Choroid plexus epithelial cell (primary cell): ENCODE results near the gene HPX.
A peak's percentile ranks its signal among the peaks of the same experiment; 100 is the strongest.

Source experiments
- DNase-seq: peaks from one replicate; pipeline ENCODE4 v3.0.0-alpha.2; 2010; ENCODE audit warnings: low read depth
- H3K4me3 ChIP-seq: 2 replicates; pipeline ENCODE4 v1.5.1; 2011; ENCODE audit warnings: low read depth, mild to moderate bottlenecking, control low read depth, low read length, moderate library complexity
- TF ChIP-seq, protein P1 (sequence below): conservative IDR thresholded peaks from 2 replicates; pipeline ENCODE4 v1.5.1; 2011; ENCODE audit warnings: low read depth, mild to moderate bottlenecking, control low read depth, inconsistent platforms, low read length, moderate library complexity

HPX gene

DNA sequence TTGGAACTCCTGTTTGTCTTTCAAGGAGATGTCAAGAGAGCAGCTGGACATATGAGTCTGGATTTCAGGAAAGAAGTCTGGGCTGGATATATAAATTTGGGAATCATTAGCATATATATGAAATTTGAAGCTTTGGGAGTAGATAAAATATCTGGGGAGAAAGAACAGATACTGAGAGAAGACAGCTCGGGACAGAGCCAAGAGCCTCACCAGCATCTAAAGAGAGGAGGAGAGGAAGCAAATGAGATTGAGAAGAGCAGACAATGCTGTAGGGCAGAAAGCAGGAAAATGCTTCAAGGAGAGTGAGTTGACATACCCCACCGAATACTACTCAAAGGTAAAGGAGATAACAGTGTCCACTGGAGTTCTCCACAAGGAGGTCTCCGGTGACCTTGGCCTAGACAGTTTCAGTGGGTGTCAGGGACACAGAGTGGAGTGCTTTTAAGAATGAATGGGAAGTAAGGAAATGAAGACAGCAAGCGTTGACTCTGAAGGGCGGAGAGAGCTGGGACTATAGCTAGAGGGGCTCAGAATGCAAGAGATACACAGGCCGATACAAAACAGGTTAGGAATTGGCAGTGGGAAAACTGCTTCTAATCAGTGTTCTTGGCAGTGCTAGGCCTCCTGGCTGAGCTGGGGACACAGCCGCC lies 22.8 kb downstream of the HPX start:
- peak overlapping the region; percentile 83 for H3K4me3 ChIP-seq
- TF ChIP-seq, protein P1, sequence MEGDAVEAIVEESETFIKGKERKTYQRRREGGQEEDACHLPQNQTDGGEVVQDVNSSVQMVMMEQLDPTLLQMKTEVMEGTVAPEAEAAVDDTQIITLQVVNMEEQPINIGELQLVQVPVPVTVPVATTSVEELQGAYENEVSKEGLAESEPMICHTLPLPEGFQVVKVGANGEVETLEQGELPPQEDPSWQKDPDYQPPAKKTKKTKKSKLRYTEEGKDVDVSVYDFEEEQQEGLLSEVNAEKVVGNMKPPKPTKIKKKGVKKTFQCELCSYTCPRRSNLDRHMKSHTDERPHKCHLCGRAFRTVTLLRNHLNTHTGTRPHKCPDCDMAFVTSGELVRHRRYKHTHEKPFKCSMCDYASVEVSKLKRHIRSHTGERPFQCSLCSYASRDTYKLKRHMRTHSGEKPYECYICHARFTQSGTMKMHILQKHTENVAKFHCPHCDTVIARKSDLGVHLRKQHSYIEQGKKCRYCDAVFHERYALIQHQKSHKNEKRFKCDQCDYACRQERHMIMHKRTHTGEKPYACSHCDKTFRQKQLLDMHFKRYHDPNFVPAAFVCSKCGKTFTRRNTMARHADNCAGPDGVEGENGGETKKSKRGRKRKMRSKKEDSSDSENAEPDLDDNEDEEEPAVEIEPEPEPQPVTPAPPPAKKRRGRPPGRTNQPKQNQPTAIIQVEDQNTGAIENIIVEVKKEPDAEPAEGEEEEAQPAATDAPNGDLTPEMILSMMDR, result no peak
- DNase-seq, result peak; percentile 11

DNA sequence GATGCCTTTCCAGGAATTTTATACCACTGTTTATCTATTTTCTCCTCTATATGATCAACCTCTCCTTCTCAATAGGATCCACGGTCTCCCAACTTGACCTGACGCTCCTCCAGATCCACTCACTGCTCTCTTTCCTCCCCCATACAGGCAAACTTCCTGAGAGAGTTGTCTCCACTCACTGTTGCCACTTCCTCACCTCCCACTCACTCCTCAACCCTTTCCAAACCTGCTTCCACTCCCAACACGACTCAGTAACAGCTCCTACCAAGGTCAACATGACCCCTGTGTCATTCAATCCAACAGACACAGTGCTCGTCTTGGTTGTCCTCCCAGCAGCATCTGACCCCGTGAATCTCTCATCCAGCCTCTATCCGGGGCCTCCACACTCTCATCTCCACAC lies 25.0 kb downstream of the HPX start:
- no peak for DNase-seq
- TF ChIP-seq, protein P1, result no peak
- no peak overlapping the region for H3K4me3 ChIP-seq

DNA sequence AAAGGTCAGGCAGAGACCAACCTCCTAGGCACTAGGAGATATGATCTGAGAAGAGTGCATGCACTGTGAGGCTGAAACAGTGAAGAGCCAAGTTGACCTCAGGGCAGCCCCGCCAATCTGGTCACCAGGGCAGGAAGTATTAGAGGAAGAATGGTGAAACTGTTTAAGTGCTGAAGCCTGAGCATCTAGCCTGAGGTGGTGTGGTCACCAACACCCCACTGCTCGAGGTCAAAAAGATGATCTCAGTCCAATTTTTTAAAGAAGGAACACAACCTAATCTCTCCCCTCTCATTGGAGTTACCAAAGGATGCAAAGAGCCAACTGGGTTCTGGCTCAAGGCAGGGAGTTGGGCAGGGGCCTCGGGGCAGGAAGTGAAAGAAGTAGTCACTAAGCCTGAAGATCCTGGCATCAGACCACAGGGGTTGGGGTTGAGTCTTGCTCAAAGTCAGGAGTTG lies 25.9 kb downstream of the HPX start:
- no peak overlapping the region for H3K4me3 ChIP-seq
- no peak for DNase-seq
- TF ChIP-seq, protein P1, result no peak

DNA sequence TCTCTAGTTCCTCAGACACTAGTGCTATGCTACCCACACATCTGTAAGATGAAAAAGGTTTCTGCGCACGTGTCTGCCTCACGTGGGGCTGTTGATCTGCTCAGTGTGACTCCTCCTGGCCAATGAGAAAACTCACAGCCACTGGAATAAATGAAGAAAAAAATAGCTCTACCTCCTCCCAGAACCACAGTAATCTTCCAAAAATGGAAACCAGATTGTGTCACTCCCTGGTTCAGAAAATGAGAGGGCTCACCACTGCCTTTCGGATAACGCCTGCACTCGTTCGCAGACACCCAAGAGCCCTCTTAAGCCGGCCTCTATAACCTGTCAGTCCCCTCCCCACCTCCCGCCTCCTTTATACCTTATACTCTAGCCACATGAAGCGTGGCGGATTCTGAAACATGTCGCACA lies 27.0 kb downstream of the HPX start:
- DNase-seq, result no peak
- TF ChIP-seq, protein P1, result no peak
- H3K4me3 ChIP-seq, result no peak overlapping the region

DNA sequence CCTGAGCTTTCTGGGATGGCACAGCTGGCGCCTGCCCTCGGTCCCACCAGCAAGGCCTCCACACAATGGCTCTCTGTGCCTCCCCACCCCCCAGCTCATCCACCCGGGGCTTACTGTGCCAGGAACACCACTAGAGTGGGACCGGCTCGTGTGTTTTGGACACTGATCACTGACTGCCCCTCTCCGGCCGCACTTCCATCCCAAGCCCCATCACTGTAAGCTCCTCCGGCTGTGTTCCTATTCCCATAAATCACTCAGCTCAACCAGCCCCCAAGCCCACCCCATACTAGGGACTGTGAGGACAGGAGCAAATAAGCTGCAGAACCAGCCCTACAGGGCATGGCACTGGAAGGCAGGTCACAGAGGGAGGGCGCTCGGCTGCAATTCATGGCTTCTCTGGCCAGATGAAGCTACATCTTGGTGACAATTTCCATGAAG lies 29.2 kb downstream of the HPX start:
- TF ChIP-seq, protein P1, result no peak
- H3K4me3 ChIP-seq, result no peak overlapping the region

DNA sequence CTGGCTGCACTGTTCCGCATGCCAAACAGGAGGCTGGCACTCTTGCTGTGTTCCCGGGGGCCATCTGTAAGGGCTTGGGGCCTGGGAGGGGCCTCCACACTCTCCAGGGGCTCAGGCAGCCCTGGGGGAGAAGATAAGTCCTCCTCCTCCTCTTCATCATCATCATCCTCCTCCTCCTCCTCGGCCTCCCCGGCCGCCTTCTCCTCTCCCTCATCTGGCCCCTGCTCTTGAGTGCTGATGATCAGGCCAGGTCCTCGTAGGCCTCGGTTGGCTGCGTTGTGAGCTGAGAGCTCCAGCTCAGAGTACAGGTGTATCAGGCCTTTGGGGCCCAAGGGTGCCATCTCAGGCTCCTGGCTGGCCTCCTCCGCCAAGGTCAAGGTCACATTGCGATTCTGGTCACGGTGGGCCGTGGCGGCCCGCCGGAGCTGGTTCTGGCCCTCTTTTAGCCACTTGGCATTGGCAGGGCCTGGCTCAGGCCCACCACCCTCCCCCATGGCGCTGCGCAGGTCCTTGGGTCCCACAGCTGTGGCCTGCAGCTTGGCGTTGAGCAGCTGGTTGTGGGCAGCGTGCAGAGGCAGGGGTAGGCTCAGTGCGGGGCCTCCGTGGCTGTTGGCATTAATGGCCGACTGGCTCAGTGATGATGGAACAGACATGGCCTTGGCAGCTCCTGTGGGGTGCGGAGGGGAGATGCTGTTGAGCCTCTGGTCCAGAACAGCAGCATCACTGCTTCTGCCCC lies 29.9 kb downstream of the HPX start:
- TF ChIP-seq, protein P1, result no peak
- H3K4me3 ChIP-seq, result no peak overlapping the region
- DNase-seq, result no peak

More for the DNA sequence above, 29.2 kb downstream of the HPX start:
- no peak for DNase-seq

DNA sequence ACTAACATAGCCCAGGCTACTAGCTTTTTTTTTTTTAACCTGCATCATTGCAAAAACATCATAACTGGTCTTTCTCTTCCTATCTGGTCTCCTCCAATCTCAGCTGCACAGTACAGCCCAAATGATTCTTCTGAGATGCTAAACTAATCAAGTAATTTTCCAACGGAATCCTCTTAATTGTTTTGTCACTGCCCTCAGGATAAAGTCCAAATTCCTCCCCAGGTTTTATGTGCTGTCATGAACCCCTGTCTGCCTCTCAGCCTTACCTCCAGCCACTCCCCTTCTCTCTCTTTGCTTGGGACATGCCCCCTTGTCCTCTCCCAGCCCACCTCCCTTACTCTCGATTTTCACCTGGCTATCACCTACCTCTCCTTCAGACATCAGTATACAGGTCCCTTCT lies 34.4 kb downstream of the HPX start:
- TF ChIP-seq, protein P1, result no peak
- DNase-seq, result no peak

More for the DNA sequence above, 34.4 kb downstream of the HPX start:
- H3K4me3 ChIP-seq, result no peak overlapping the region
